Ecto neural progenitor cell (in vitro differentiated cells): ENCODE data around the gene ADD1.
"Not testable (repeated sequence)": the region's sequence is repeated elsewhere in the genome, so short reads cannot be mapped to it uniquely, and the experiment has no call there.

Experiments used
- DNase-seq: peaks from one replicate; pipeline ENCODE4 v3.0.0-alpha.2; 2018; ENCODE audit warnings: low spot score

ADD1 gene

GRCh38 chr4:2944586-2945526, 101.2 kb downstream of the ADD1 start:
- DNase-seq, result no peak

GRCh38 chr4:2945619-2946604, 102.3 kb downstream of the ADD1 start:
- DNase-seq, result not testable (repeated sequence)

- DNase-seq, result no peak
These were observed 103.4 kb downstream of the ADD1 start for GRCh38 chr4:2946812-2947600.

- no peak for DNase-seq
These were observed 104.3 kb downstream of the ADD1 start for GRCh38 chr4:2947926-2948325.

GRCh38 chr4:2948895-2949781, 105.5 kb downstream of the ADD1 start:
- no peak for DNase-seq

GRCh38 chr4:2949782-2950125, 106.1 kb downstream of the ADD1 start:
- no peak for DNase-seq

- no peak for DNase-seq
These were observed 106.8 kb downstream of the ADD1 start for GRCh38 chr4:2950221-2950989.

GRCh38 chr4:2953496-2953895, 109.9 kb downstream of the ADD1 start:
- no peak for DNase-seq

GRCh38 chr4:2954358-2955185, 110.9 kb downstream of the ADD1 start:
- DNase-seq, result no peak

- not testable (repeated sequence) for DNase-seq
These were observed 111.8 kb downstream of the ADD1 start for GRCh38 chr4:2955186-2956044.

GRCh38 chr4:2958446-2958845, 114.8 kb downstream of the ADD1 start:
- DNase-seq, result no peak

GRCh38 chr4:2960450-2960849, 116.8 kb downstream of the ADD1 start:
- DNase-seq, result not testable (repeated sequence)

- DNase-seq, result no peak
These were observed 117.8 kb downstream of the ADD1 start for GRCh38 chr4:2961421-2961810.

- no peak for DNase-seq
These were observed 118.3 kb downstream of the ADD1 start for GRCh38 chr4:2961811-2962441.

GRCh38 chr4:2962614-2963174, 119.0 kb downstream of the ADD1 start:
- DNase-seq, result peak; percentile 80

GRCh38 chr4:2963175-2963965, 119.7 kb downstream of the ADD1 start, which contains the start of the genes GRK4 and NOP14:
GRK4 (plus strand) TSS chr4:2963571; CDS start chr4:2964071, 500 bp downstream.
NOP14 (minus strand) TSS chr4:2963406; CDS start chr4:2963319, 87 bp downstream.
- DNase-seq, result peak; percentile 97
